GM19397 (cell line): Measurements from ENCODE around the gene CDYL.

Source experiments
- ATAC-seq: cut with Tn5 transposase; IDR thresholded peaks from one replicate; pipeline ENCODE4 v1.9.1; 2021; ENCODE audit warnings: mild to moderate bottlenecking, moderate library complexity; ENCODE audit not compliant: unreplicated experiment

The CDYL gene

DNA sequence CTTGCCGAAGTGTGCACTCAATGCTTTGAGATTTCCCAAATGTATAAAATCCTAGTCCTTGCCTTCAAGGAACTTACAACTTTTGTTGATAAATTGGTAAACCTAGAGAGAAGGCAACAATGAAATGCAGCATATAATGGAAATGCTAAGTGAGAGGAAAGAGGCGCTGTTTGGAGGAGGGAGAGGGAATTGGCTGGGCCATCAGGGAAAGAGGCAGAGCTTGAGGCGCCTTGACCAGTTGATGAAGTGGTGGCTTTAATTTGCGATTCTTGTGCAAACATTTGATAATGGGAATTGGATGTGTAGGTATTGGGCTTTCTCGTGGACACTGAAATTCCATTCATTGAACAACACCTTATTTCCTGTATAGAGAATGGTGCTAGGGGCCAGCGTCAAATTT, 1.9 kb upstream of the CDYL start:
- no peak for ATAC-seq

DNA sequence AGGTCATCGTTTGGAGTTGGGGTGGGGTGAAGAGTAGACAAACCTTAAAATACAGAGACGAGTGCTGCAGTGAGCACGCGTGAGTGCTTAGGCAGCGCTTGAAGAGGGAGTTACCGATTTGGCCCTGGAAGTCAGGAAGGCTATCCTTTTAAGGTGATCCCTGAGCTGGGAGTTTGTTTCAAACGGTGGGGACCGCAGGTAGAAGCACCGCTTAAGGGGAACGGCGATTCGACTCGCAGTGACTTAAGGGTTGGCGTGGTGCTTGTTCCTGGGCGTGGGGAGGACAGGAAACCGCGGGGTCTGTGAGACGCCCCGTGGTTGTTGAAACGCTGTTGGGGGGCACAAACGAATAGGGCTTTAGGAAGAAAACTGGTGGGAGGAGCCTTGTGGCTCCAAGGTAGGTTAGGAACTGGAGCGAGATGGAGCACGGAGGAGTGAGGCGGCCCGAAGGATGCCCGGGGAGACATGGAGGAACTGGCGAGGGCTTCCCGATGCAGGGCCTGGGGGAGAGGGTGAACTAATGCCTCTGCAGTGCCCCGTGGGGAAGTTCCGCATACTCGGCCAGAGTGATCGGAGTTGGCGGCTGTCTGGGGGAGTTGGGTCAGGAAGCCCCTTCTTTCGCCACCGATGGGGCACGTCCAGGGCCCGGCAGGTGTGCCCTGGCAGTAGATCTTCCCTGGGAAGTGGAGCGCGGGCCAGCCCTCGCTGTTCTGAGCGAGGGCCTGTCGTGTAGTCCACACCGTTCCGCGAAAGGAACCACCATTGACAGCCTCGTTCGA, 1.3 kb upstream of the CDYL start:
- no peak for ATAC-seq

DNA sequence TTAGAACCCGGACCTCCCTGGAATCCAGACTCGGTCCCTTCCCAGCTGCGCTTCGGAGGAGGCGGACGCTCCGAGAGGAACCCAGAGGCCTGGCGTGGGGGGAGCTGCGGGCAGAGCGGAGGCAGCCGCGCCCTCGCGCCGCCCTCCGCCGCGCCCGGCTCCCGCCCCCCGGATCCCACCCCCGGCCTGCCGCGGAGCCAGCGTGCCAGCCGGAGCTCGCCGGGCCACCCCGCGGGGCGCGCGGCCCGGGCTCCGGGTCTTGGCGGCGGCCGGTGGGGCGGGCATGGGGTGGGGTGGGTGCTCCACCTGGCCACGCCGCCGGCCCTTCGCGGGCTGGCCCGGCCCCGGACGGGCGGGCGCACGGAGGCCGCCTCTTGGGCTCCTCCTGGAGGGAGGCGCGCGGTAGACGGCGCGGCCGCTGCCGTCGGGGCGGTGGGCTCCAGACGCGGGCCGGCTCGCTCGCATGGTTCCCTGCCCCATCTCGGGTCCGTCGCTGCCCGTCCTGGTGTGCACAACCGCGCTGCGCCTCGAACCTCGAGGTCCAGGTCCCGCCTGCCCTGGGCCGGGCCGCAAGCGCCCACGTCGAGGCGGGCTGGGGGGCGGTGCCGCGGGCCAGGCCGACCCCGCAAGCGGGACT, 592 bp upstream of the CDYL start:
- ATAC-seq: peak; percentile 56

GRCh38 chr6:4776493-4777393, 539 bp downstream of the CDYL start:
- ATAC-seq: peak; percentile 20

- no peak for ATAC-seq
Measured at GRCh38 chr6:4777394-4777935, 1.3 kb downstream of the CDYL start.

DNA sequence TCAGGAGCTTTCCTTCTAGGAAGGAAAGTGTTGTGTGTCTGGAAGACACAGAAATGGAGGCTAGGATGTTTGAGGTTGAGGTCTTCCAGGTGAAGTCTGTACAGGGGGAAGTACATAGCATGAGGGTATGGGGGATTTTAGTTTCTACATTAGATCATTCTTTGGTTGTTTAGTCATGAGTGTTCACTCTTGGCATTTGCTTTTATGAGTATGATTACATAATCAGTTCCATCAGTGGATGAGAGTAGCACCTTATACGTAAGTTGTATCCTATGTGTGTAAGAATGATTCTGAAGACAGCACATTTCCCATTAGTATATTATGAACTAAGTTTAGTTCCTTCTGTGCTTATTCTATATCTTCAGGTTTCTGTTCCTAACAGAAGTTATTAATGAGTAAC, 1.9 kb downstream of the CDYL start:
- no peak for ATAC-seq

- ATAC-seq: no peak
Measured at GRCh38 chr6:4780360-4780812, 4.2 kb downstream of the CDYL start.

DNA sequence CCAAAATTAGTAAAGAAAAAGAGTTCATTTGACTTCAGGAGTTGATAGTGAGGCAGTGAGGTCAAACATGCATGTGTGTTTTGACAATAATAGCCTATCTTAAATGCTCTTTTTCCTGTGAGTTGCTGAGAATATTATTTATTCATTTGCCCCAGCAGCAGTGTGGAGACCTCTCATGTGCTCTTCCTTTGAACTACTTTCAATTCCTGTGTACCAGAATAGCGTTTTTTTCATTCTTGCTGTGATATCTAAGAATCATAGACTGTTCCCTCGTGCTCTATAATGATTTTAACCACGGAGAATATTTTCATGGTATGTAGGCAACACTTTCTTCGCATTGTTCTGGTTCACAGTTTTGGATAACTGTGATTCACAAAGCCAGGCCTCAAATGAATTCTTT, 5.2 kb downstream of the CDYL start:
- ATAC-seq: no peak

DNA sequence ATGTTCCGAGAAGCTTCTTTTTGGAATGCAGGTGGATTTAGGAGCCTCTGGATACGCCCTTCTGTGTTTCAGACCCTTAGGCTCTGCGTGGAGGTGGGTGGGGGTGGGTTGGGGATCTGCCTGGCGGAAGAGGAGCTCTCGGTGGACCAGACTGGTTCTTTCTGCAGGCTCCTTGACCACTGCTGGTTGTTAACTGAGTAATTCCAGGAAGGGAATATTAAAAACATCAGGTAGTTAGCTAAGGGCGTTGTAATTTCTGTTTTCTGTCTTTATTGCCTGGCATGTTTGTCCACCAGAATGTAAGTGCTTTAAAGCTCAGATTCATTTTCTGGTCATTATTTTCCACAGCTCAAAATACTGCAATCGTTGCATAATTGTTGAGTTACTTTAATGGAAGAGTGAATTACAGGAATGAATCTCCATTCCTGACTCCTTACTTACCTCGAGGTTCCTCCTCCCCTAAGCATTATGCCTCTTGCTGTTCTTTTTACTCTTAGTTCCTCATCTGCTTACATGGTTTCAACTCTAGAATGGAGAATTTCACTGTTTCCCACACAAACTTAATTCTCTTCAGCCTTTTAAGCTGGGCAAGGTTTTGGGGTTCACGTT, 5.9 kb downstream of the CDYL start:
- no peak for ATAC-seq

DNA sequence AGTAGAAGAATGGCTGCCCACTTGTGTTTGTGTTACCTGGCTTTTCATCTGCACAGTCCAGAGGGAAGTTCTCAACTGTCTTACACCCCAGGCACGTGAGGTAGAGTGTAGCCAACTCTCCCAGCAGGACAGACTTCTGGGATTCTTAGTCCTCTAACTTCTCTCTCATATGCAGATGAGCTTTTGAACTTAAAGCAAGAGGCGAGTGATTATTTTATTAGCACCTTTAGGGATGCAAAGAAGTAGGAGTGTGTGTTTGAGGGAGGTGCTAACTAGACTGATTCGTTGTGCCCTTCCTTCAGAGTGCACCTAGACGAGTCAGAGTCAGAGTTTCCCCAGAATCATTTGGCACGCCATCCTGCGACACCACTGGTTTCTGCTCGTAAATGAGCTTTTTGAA, 10.8 kb downstream of the CDYL start:
- ATAC-seq: no peak

DNA sequence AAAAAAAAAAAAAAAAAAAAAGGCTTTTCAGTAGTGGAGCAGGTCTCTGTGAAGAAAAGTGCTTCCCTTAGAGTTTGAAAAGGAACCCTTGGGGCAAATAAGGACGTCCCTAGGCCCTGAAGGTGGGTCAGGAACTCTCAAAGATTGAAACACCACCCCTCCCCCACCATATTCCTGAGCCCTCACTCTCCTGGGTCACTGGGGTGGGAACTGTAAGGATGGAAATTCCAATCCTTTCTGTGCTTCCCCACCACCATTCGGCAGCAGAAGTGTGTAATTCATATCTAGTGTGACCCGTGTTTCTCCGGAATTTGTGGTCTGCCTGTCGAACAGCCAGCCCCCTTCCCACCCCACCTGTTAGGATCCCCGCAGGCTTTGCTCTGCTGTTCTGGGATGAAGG, 12.3 kb downstream of the CDYL start:
- ATAC-seq: no peak

DNA sequence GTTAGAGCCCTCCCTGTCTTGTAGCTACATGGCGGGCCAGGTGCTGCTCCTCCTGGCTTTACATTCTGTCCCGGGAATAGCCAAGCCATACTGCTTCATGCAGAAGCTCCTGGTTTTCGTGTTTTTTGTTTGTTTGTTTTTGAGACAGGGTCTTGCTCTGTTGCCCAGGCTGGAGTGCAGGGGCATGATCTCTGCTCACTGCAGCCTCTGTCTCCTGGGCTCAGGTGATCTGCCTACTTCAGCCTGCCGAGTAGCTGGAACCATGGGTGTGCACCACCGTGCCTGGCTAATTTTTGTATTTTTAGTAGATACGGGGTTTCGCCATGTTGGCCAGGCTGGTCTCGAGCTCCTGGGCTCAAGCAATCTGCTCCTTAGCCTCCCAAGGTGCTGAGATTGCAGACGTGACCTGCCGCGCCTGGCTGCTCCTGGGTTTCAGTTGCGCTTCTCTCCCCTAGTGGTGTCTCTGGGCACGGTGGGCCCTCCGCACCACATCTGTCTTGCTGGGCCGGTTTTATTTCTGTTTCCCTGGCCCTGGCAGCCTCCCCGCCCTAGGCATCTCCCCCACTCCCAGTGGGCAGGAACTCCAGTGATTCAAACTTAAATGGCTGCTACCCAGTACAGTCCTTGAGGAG, 12.9 kb downstream of the CDYL start:
- peak; percentile 94 for ATAC-seq

GRCh38 chr6:4790158-4790899, 14.1 kb downstream of the CDYL start:
- ATAC-seq: no peak

- no peak for ATAC-seq
Measured at GRCh38 chr6:4794140-4794707, 18.0 kb downstream of the CDYL start.

DNA sequence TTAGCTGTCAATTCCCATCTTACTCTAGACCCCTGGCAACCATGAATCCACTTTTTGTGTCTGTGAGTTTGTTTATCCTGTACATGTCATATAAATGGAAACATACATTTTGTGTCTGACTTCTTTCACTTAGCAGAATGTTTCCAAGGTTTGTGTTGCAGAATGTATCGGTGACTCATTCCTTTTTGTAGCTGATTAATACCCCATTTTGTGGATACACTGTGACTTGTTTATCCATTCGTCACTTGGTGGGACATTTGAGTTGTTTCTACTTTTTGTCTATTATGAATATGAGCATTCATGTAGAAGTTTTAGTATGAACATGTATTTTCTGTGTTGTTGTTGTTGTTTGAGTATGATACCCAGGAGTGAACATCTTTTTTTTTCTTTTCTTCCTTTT, 21.4 kb downstream of the CDYL start:
- ATAC-seq: no peak

- no peak for ATAC-seq
Measured at GRCh38 chr6:4799912-4800311, 23.7 kb downstream of the CDYL start.

DNA sequence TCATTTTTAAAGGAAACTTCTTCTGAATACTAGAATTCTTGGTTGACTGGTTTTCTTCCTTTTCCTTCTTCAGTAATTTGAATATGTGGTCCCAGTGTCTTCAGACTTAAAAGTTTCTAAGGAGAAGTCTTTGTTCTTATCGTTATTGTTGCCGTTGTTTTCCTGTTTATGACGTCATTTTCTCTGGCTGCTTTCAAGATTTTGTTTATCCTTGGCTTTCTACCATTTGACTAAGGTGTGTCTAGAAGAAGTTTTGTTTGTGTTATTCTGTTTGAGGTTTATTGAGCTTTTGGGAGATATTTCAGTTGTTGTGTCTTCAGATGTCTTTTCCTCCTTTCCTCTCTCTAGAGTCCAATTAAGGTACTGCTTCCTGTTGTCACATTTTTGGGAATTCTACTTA, 24.5 kb downstream of the CDYL start:
- no peak for ATAC-seq

GRCh38 chr6:4801491-4802110, 25.4 kb downstream of the CDYL start:
- peak; percentile 48 for ATAC-seq
